Activated naive CD4-positive, alpha-beta T cell treated with anti-CD3 and anti-CD28 coated beads, Interleukin-2, amount 10 ng/mL, durations not matched to agents 5 hours and 36 hours (primary cell): ENCODE data around the gene TCAP. TPM values are rescaled to one million over a fixed set of nuclear protein-coding genes. Genes with fewer than 3 reads are reported as not detected.

ENCODE experiments used
- total RNA-seq, 2 experiments: library from RNA; stranded (reverse); gene quantifications; one replicate each; pipeline ENCODE4 v1.2.3, GENCODE V29; 2021

TCAP gene, protein sequence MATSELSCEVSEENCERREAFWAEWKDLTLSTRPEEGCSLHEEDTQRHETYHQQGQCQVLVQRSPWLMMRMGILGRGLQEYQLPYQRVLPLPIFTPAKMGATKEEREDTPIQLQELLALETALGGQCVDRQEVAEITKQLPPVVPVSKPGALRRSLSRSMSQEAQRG
- 1 to 10 TPM; 1.7 to 2.0 TPM for total RNA-seq

DNA sequence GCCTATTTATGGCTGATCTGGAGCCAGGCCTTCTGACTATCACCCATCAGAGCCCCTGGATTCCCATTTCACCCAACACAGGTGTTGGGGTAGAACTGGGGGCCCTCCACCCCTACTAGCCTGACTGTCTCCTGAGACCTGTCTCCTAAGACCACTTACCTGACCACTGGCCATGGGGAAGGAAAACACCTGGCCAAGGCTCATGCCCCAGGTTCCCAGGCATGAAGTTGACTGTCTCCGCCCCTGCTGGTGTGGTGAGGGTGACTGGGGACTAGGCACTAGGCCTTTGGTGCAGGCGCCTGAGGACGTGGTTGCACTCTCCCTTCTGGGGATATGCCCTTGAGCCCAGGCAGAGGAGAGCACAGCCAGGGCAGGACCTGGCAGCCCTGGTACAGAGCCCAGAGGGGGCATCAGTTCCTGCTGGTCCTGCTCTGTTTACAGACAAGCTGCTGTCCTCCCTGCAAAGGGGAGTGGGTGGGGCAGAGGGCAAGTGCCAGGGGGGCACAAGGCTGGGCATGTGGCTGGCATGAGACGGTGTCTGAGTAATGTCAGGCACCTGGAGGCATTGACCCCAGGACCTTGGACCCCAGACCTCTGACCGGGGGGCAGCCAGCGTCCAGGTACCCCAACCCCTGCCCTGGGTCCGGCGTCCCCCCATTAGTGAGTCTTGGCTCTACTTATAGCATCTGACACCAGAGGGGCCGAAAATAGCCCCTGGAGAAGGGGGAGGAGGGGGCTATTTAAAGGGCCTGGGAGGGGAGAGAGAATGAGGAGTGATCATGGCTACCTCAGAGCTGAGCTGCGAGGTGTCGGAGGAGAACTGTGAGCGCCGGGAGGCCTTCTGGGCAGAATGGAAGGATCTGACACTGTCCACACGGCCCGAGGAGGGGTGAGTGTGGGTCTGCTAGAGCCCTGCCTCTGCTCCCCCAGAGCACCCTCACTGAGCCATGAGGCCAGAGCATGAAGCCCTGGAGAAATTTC, at the start of gene TCAP:
TCAP (plus strand) TSS at position 769 of the 981 bp plus-strand sequence; CDS start at position 780, 11 bp downstream.

DNA sequence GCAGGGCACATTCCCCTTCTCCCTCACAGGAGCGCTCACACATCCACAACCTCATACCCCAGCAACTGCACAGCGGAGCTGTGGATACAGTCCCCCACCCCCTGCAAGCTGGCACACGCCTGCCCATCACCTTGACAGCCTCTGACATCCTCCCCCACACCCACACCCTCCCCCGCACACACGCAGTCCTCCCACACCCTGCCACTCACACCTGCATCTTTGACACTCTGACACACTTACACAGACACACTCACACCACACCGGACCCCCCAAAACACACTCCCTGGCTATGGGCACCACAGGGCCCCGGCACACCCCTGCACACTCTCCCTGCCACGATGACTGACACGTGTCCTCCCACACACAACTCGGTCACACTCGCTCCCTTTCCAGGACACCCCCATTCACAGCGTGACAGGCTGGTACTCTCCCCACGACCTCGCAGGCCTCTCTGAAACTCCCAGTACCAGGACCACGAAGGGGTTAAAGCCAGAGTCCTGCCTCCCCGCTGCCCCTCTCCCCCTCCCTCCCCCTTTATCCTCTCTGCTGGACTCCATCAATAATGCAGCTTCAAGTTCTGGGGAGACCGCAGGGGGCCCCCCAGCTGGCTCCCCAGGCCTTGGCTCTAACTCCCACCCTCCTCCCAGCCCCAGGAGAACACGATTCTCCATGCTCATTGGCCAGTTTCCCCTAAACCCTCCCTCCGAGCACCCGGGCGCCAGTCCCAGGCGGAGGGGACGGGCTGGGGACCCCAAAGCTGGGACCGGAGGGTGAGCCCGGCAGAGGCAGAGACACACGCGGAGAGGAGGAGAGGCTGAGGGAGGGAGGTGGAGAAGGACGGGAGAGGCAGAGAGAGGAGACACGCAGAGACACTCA, 38.7 kb upstream of the TCAP start, which contains the start of gene PPP1R1B:
PPP1R1B (plus strand) TSS at position 782 of the 876 bp plus-strand sequence. CDS start 441 bp downstream, outside the sequence.

DNA sequence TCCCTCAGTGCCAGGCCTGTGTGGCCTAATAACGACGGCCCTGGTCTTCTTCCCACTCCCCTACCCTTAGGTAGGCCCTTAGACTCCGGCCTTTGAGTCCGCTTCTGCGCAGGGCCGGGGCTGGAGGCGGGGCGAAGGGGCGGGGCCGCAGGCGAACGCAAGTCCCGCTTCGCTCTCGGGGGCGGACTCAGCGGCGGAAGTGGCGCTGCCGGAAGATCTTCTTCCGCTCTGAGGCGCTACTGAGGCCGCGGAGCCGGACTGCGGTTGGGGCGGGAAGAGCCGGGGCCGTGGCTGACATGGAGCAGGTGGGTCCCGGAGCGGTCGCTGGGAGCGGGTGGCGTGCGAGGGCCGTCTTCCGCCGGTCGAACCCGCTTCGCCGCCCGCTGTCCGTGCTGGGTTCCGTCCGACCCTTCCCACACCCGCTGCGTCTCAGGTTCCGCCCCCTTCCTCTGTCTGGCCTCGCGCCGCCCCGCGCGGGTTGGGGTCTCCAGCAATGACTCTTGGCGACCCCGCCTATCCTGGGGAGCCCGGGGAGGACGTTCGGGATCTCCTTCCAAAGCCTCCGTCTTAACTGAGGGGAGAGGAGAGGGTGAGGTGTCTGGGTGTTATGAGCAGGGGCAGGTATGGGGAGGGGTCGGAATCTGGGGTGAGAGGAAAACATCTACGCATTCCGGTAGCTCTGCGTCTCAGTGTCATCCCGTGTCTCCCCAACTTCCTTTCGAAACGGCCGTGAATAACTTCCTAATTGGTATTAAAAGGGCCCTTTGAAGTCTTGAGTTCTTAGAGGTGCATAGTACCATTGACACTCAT, 28.0 kb upstream of the TCAP start, which contains the start of gene STARD3:
STARD3 (plus strand) TSS at position 218 of the 810 bp plus-strand sequence. CDS start 16,388 bp downstream, outside the sequence.

DNA sequence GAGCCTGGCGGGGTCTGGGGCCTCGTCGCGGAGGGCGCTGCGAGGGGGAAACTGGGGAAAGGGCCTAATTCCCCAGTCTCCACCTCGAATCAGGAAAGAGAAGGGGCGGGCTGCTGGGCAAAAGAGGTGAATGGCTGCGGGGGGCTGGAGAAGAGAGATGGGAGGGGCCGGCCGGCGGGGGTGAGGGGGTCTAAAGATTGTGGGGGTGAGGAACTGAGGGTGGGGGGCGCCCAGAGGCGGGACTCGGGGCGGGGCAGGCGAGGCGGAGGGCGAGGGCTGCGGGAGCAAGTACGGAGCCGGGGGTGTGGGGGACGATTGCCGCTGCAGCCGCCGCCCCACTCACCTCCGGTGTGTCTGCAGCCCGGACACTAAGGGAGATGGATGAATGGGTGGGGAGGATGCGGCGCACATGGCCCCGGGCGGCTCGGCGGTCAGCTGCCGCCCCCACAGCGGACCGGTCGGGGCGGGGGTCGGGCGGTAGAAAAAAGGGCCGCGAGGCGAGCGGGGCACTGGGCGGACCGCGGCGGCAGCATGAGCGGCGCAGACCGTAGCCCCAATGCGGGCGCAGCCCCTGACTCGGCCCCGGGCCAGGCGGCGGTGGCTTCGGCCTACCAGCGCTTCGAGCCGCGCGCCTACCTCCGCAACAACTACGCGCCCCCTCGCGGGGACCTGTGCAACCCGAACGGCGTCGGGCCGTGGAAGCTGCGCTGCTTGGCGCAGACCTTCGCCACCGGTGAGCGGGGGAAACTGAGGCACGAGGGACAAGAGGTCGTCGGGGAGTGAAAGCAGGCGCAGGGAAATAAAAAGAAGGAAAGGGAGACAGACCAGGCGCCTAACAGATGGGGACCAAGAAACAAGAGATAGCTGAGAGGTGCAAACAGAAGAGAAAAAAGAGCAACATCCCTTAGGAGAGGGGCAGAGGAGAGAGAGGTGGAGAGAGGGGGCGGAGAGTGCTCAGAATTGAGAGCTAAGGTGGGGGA, 3.1 kb downstream of the TCAP start, which contains the start of gene PNMT:
PNMT (plus strand) TSS at position 509 of the 980 bp plus-strand sequence; CDS start at position 532, 23 bp downstream.

DNA sequence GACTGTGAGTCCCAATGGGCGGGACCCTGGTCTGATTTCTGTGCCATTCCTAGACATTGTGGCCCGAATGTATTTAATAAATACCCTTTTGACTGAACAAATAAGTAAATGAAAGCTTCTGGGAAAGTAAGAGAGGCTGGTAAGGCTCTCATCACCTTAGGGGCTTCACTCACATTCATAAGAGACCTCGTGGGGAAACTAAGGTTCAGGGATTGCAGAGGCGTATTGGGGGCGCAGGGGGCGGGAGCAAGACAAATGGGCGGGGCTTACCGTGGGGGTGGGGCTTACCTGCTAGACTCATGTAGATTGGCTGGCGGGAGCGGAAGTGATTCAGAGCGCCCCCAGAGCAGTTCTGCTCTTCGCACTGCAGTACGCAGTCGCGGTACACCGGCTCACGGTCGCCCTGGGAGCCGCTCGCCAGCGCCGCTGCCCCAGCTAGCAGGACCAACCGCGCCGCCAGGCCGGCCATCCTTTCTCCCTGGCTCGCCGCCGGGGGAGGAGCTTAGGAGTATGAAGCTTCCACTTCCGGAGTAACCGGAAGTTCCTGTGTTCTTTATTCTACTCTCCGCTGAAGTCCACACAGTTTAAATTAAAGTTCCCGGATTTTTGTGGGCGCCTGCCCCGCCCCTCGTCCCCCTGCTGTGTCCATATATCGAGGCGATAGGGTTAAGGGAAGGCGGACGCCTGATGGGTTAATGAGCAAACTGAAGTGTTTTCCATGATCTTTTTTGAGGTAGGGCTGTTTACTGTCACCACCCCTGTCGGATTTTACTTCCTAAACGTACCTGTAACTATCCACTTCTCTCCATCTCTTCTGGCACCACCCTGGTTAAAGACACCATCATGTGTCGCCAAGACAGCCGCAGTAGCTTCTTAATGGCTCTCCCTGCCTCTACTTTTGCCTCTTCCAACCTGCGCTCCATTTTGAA, 22.7 kb downstream of the TCAP start, which contains the start of gene PGAP3:
PGAP3 (minus strand) TSS at position 512 of the 929 bp plus-strand sequence; CDS start at position 469, 43 bp downstream.

DNA sequence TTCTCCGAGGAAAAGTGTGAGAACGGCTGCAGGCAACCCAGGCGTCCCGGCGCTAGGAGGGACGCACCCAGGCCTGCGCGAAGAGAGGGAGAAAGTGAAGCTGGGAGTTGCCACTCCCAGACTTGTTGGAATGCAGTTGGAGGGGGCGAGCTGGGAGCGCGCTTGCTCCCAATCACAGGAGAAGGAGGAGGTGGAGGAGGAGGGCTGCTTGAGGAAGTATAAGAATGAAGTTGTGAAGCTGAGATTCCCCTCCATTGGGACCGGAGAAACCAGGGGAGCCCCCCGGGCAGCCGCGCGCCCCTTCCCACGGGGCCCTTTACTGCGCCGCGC, 34.6 kb downstream of the TCAP start, which contains the start of gene ERBB2:
ERBB2 (plus strand) TSS at position 247 of the 330 bp plus-strand sequence. CDS start 175 bp downstream, outside the sequence.

Other genes starting within 250 kb of the TCAP start
- gene MED1, start 214.1 kb upstream of the TCAP start, total RNA-seq, result 10 to 100 TPM; 47.1 to 50.5 TPM
- gene CDK12, start 203.9 kb upstream of the TCAP start, total RNA-seq, result 10 to 100 TPM; 77.1 to 78.3 TPM
- not detected for gene NEUROD2, start 57.4 kb upstream of the TCAP start, total RNA-seq
- not detected for gene PPP1R1B, start 38.4 kb upstream of the TCAP start, total RNA-seq
- 10 to 100 TPM; 69.1 to 71.9 TPM for gene STARD3, start 28.2 kb upstream of the TCAP start, total RNA-seq
- gene PNMT, start 3.1 kb downstream of the TCAP start, total RNA-seq, result not detected
- 10 to 100 TPM; 25.5 to 25.8 TPM for gene PGAP3, start 22.7 kb downstream of the TCAP start, total RNA-seq
- 1 to 10 TPM; 3.5 to 5.3 TPM for gene ERBB2, start 34.7 kb downstream of the TCAP start, total RNA-seq
- gene MIEN1, start 65.2 kb downstream of the TCAP start, total RNA-seq, result 10 to 100 TPM; 48.8 to 50.0 TPM
- gene GRB7, start 72.6 kb downstream of the TCAP start, total RNA-seq, result under 1 TPM; 0.67 to 0.73 TPM
- 10 to 100 TPM; 21.1 to 25.4 TPM for gene IKZF3, start 199.0 kb downstream of the TCAP start, total RNA-seq
- not detected for gene ZPBP2, start 202.9 kb downstream of the TCAP start, total RNA-seq